Measurements from ENCODE around the gene RASSF4.

Gene RASSF4

DNA sequence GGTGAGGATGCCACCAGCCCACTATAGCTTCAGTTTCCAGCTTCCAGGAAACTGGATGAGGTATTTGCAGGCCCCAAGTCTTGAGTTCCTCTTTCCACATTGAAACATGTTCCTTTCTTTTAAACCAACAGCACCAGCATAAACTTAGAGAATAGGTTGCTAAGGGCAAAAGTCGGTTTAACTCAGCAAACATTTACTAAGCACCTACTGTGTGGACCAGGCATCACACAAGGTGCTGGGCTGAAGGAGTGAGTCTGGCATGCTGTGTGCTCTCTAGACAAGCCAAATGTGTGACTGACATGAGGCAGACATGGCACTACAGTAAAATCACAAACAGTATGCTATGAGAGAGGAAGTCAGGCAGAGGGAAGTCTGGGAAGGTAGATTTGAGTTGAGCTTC lies 11.0 kb upstream of the RASSF4 start:
- DNase-seq: no peak

DNA sequence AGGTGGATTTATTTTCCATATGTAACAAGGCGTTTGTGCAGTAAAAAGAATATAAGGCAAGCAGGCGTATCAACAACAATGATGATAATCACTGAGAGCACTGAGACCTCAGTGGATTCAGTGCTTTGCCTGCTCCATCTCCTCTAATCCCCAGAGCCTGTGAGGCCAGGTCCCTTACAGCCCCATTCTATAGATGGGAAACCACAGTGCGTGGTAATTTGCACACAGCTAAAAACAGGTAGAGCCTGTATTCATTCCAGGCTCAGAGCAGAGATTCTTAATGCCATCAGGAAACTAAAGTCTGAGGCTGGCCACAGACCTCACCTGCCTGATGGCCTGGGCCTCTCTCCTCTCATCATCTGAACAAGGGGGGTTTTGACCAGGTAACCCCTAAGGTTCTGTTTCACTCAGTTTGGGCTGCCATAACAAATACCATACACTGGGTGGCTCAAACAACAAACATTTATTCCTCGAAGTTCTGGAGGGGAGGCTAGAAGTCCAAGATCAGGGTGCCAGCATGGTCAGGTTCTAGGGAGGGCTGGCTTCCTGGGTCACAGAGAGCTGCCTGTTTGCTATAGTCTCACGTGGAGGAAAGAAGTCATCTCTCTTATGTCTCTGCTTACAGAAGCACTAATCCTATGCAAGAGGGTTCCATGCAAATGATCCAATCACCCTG lies 10.3 kb upstream of the RASSF4 start:
- no peak for DNase-seq

DNA sequence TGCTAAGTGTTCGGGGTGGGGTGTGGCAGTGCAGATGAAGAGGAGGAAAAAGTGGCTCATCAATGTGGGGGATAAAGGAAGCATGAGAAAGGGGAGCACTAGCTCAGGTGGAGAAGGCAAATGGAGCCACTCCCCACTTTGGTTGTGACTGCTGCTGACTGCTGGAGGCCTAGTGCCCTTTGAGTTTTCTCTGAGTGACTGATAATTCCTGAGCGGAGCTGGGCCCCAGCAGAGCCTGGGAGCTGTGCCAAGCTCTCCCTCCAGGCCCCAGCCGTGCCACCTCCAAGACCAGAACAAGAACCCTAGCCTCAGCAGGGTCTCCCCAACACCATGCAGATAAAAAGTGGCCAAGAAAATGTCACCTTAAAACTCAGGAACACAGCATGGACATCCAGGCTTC lies 9.7 kb upstream of the RASSF4 start:
- no peak for DNase-seq

DNA sequence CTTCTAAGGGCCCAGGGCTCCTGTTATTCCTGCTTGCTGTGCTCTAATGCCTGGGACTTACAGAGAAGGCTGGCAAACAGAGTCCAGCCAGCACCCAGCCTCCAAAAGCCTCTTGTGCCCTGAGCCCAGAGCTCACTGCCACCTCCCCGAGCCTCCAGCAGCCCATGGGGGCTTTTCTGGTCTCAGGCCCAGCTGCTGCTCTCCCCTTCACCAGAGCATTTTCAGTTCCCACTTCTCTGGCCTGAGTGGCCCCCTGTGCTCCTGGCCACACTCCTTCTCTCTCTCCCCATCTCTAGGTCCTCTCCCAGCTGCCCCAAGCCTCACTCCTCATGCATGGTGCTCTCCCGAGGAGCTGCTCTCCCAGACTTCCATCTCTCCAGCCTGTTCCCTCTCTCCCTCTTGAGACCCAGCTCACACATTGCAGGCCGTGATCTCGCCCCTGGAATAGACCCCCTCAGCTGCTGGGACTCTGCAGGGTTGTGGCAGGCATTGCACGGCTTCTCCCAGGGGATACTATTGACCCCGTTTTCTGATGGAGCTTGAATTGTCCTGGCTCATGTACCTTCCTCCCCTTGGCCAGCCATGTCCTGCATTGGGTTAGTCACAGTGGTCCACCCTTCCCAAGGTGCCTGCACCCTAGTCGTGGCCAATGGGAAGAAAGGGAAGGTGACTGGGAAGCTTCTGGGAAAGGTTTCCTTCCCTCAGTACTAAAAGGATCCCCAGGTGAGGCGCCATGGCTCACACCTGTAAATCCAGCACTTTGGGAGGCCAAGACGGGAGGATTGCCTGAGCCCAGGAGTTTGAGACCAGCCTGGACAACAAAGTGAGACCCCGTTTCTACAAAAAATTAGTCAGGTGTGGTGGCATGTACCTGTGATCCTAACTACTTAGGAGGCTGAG lies 9.0 kb upstream of the RASSF4 start:
- no peak for DNase-seq

DNA sequence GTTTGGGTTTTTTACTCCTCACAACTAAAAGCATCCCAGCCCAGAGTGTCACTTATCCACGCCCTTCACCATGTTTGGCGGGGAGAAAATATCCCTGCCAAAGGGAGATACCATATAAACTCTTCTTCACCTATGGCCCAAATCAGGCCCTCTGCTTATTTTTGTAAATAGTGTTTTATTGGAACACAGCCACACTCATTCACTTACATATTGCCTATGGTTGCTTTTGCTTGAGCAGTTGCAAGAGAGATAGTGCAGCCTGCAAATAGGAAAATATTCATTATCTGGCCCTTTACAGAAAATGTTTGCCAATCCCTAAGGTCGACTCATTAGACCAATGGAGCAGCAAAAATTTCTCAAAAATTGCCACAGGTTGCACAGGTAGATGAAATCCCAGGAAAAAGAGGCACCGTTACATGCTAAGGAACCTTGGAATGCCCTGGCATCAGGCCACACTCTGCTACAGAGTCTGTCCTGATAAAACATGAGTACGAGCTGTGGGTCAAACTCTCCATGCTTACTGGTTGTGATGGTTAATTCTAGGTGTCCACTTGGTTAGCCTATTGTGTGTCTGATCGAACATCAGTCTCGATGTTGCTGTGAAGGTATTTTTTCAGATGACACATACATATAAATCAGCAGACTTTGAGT lies 7.9 kb upstream of the RASSF4 start:
- DNase-seq: no peak

DNA sequence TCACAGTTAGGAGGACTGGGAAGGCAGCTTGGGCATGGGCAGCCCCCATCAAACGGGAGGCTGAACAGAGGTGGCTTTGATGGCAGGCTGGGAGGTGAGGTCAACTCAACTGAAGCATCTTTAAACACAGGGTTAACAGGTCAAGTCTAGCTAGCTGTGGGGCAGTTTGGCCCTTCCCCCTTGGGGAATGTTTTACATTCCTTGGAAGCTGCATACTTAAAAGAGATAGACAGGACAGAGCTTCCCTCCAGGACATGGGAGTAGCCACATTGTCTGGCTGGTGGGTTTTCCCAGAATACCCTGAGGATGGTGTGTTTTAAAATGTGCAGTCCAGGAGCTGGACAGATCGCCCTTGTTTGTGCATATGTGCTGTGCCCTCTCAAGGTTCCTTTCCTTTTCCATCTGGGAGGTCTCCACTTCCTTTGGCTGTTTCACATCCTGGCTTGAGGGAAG lies 6.8 kb upstream of the RASSF4 start:
- DNase-seq: no peak

DNA sequence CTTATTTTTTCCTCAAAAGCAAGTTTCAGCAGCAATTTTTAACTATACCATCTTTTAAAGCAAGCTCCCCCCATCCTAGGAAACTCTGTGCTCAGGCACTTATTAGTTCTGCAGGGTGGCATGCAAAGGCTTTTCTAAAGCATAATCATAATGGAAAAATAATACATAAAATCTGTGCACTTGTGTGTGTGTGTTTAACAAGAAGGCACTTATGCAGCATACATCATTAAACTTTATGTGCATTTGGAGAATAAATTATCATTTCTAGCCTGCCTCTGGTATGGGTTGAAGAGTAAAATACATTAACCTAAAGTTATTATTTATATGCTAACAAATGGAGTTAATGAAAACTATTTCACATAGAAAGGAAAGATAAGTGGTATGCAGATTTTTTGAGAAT lies 5.6 kb upstream of the RASSF4 start:
- DNase-seq: no peak

DNA sequence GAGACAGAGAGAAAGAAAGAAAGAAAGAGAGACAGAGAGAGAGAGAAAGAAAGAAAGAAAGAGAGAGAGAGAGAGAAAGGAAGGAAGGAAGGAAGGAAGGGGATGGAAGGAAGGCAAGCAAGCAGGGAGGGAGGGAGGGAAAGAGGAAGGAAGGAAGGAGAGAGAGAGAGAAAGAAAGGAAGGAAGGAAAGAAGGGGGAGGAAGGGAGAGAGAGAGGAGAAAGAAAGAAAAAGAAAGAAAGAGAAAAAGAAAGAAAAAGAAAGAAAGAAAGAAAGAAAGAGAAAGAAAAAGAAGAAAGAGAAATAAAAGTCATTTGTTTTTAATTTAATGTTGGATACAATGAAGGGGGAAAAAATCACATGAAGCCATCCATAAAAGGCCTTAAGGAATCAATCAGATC lies 4.6 kb upstream of the RASSF4 start:
- no peak for DNase-seq

DNA sequence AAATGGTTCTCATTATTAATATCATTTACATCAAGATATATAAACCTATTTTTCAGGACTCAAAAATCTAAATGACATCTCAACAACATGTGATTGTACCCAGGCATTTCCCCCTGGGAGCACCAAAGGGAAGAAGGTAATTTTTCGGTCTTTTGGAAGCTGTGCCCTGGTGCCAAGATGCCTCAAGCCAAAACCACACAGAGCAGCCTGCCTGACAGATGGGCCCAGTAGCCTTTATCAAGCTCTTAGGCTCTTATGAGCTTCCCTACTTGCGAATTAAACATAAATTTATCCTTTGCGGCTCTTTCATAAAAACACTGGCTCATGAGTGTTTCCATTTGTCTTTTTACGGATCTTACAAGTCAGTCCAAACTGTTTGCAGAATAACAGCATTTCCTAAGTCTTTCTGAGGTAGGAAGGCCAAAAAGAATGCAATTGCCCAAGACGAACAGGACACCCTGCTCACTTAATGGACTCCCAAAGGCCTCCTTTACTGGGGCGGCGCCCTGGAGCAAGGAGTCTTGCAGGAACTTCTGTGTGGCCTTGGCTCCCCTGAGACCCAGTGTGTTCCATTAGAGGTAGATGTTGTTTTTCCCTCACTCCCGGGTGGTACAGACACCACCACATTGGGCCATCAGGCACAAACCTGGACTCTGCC lies 4.1 kb upstream of the RASSF4 start:
- no peak for DNase-seq

DNA sequence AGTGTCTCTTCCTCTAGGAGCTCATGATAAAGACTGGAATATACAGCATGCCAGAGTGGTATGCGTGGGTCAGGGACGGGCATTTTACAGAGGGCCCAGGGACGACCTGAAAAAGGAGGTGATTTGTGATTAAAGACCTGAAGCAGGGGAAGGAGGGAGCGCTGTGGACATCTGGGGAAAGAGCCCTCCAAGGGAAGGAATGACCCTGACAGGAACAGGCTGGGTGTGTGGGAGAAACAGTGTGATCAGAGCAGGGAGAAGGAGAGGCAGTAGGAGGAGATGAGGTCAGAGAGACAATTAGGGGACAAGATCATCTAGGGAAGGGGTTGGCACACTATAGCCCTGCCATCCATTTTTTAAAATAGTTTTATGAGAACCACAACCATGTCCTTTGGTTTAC lies 3.4 kb upstream of the RASSF4 start:
- DNase-seq: no peak

DNA sequence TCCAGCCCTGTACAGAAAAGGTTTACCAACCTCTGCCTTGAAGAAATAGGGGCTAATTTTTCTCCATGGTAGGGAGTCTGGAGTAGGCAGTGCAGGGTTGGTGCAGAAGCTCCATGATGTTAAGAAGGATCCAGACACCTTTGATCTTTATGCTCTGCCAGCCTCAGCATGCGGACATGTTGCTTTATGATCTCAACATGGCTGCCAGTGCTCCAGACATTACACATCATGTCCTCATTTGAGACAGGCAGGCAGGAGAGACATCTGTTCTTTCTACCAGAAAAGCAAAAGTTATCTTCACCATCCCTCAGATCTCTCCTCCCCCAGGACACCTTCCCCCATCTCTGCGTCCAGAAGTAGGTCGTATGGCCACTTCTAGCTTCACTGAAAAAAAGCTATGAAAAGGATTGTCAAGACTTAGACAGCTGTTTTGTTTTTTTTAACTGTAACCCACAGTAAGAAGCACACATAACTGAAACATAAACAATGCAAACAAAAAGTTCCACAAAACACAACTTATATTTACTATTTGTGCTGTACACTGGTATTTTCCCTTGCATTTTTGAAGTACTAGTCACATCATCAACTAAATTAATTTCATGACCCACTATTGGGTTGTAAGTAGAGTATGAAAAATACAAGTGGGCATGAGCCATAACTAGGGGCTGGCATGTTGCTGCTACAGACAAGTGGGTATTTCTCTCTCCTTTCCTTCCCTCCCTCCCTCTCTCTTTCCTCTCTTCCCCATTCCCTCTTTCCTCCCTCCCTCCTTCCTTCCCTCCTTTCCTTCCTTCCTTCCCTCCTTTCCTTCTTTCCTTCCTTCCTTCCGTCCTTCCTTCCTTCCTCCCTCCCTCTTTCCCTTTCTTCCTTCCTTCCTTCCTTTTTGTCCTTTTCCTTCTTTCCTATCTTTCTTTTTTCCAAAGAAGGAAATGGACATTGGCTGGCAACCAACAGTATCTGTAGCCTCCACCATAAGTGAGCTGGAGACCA lies 2.6 kb upstream of the RASSF4 start:
- DNase-seq: no peak

DNA sequence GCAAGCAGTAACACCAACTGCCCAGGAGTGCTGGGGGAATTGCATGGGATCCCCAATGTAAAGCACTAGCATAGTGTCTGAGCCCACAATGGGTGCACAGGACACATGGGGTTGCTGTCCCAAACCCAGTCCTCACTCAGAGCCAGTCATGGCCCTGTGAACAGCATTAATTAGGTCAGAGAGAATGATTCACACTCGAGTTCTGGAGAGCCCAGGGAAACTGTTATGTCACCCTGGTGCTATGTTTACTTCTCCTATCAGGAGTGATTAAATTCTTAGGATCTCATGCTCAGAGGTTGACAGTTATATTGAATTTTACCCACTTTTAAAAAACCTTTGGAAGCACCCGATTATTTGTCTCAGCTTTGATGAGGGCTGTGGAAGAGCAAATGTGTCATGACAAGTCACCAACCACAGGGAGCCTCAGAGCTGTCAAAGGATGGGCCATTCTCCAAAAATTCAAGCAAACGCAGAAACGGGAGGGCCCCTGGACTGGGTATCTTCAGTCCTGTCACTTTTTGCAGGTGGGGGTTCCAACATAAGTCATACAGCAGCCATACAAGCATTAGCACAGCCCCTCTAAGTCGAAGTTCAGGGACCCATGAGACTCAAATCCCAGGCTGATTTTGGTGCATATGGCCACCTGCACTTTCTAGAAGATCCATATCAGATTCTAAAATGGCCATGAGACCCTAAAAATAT lies 1.3 kb upstream of the RASSF4 start:
- no peak for DNase-seq

DNA sequence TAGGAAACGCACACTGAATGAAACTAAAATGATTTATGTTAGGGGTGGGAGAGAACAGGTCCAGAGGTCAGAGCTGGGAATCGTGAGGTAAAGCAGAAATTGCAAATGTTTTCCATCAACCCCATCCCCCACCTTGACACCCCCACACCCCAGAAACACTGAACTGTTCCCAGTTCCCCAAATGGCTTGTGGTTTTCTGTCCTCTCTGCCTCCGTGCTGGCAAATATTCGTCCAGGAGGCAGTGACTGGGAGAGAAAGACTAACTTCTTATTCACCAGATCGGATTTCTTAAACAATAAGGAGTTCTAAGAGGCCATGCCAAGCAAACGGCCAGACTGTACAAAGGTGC lies 730 bp upstream of the RASSF4 start:
- DNase-seq: no peak

DNA sequence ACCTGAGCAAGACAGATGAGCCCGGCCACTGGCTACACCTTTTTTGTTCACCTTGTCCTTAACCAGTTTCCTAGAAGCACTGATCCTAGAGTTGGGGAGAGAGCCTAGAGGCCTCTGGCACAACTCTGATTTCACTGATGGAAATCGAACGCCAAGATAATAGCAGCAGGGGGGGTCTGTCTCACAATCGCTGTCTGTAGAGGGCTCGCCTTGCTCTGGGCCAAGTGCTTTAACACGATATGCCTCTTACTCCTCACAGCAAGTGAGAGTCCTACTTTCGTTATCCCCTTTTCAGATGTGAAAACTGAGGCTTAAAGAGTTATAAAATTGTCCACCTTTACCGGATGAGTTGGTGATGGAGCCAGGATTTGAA lies 472 bp downstream of the RASSF4 start:
- no peak for DNase-seq

DNA sequence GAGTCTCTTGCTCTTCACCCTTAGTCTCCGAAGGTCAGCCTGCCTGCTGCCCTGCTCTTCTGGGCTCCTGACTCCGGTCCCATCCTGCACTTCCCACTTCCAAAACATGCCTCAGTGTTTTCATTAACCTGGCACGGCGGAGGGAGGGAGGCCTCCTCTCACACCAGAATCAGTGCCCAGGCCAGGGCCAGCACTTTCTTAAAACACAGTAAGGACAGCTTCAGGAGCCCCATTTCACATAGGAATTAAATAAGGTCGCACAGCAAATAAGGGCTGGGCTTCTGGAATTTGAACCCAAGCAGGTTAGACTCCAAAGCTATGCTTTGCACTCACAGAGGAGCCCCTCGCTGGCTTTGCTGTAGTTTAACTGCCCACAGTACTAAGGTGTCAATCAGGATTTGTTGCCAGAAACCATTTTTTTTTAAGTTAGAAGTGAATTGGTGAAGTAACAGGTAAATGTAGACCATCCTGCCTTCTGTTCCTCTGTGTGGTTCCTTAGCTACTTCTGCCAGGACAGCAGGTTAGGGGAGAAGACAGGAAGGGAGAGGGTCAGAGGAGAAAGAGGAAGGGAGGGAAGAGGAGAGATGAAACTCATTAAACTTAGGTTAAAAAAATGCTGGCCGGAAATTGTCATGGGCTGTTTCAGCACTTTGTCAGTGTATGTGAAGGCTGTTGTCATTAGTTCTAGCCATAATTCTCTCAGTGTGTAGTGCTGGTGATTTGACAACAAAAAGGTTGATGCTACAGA lies 1.1 kb downstream of the RASSF4 start:
- no peak for DNase-seq

DNA sequence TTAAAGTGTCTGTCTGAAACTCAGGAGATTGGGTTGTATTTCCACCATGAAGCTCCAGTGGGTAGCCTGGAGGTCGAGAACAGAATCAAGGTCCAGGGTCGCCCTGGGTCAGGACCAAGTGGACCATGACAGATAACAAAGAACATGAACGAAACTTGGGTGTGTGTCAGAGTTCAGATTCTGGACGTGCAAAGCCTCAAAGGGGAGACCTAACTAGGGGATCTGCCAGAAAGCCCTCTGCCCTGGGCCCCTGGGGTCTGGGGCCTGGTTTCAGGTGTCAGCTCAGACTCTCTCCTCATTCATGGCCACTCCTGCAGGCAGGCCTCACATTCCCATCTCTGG lies 1.6 kb downstream of the RASSF4 start:
- DNase-seq: no peak

DNA sequence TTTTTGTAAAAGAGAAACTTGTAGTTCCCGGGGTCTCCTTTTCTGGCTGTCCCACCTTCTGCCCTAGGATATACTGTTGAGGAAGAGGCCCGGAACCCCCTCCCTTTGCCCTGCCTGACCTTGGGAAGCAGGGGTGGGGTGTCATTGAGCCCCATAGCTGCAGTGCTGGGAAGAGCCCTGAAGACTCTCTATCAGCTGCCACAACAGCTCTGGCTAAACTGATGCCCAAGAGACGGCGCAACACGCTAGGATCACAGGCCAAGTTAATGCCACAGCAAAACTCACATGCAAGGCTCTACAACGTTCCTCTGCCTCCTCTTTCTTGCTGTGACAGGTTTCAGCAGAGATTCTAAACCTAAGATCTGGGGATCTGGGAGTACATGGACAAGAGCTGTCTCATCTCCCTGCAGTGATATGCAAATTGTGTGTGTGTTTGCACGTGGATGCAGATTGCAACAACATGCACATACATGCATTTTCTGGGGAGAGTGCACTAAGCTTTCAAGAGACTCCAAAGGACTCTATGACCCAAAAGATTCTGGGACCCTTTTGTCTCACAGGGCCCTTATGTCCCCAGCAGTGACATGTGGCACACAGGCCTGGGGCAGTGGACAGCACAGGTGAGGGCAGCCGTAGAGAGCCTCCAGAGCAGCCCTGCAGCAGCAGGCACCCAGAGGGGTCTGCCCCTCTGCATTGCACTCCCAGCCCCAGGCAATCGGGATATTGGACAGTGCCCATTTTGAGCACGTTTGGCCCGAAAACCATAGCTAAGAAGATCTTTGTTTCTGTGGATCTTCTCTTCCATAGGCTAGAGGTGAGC lies 2.5 kb downstream of the RASSF4 start:
- DNase-seq: no peak

DNA sequence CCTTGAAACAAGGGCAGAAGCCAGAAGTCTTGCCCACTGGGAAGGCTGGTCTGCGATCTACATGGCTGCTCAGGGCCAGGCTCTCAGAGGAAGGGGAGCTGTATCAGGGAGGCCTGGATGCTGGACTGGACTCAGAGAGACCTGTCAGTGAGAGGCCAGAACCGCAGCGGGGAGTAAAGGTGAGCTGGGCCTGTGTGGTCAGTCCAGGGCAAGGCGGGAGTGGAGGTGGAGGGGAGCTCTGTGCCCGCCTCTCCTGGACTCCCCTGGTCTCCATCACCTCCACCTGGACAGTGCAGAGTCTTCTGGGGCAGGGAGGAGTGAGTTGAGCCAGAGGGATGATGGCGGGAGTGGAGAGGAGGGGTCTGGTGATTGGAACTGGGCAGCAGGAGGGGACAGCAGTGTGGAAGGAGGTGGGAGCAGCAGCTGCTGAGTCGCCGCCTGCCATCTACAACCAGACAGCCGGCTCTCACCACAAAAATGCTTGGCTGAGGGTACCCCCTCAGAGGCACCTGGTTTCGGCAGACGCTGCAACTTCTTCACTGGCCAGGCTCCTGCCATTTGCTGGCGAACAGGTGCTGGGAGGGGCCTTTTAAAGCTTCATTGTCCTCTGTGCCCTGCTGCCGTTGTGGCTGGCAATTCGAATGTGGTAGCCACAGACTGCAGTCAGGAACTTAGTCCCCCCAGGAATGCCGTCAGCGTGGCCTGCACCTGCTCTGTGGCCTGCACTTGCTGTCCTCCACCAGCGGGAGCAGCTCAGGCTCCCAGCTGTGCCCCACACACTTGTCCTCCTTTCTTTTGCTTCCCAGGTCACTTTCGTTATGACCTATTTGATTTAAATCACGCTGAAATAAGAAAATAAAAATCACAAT lies 3.5 kb downstream of the RASSF4 start:
- DNase-seq: no peak
